OCI-LY3 (cell line): Measurements from ENCODE around the gene ERBB4.
A peak's percentile ranks its signal among the peaks of the same experiment; 100 is the strongest.

Source experiments
- H2AFZ ChIP-seq: fragments of 200-600, 300-600 bp; shearing (Covaris generic); 2 replicates; pipeline ENCODE4 v1.6.0; 2014; ENCODE audit warnings: antibody characterized with exemption, low read depth, low read length
- H3K27ac ChIP-seq: fragments of 200-600, 300-600 bp; sonication (generic); 2 replicates; pipeline ENCODE4 v1.5.1; 2014; ENCODE audit warnings: mild to moderate bottlenecking, low read length, moderate library complexity, mixed read lengths
- H3K27me3 ChIP-seq: fragments of 200-600, 300-600 bp; sonication (generic); 2 replicates; pipeline ENCODE4 v1.6.1; 2014; ENCODE audit warnings: low read depth, low read length, mixed read lengths
- H3K36me3 ChIP-seq: fragments of 200-600, 300-600 bp; sonication (generic); replicated peaks from 2 replicates; pipeline ENCODE3; 2014; ENCODE audit warnings: low read depth, low read length, mixed read lengths
- H3K4me1 ChIP-seq: fragments of 300-600, 200-600 bp; sonication (generic); 2 replicates; pipeline ENCODE4 v1.6.1; 2014; ENCODE audit warnings: low read length, mixed read lengths
- H3K4me2 ChIP-seq: fragments of 200-600, 300-600 bp; sonication (generic); 2 replicates; pipeline ENCODE4 v1.6.1; 2014; ENCODE audit warnings: low read length, mixed read lengths
- H3K4me3 ChIP-seq: fragments of 300-600, 200-600 bp; sonication (generic); 2 replicates; pipeline ENCODE4 v1.5.1; 2014; ENCODE audit warnings: antibody characterized with exemption, mild to moderate bottlenecking, low read length, moderate library complexity
- H3K79me2 ChIP-seq: fragments of 300-600, 200-600 bp; shearing (Covaris generic); 2 replicates; pipeline ENCODE4 v1.6.1; 2014; ENCODE audit warnings: mild to moderate bottlenecking, low read length, mixed read lengths
- H3K9ac ChIP-seq: fragments of 300-600, 200-600 bp; shearing (Covaris generic); 2 replicates; pipeline ENCODE4 v1.6.0; 2014; ENCODE audit warnings: mild to moderate bottlenecking, low read length, moderate library complexity
- H3K9me3 ChIP-seq: fragments of 200-600, 300-600 bp; shearing (Covaris generic); 2 replicates; pipeline ENCODE4 v1.6.1; 2014; ENCODE audit warnings: low read length, mixed read lengths; ENCODE audit not compliant: insufficient read depth
- H4K20me1 ChIP-seq: fragments of 200-600, 300-600 bp; sonication (generic); 2 replicates; pipeline ENCODE4 v1.6.1; 2016; ENCODE audit warnings: low read length, mixed read lengths; ENCODE audit not compliant: insufficient read depth
- EZH2phosphoT487 ChIP-seq: fragments of 200-600 bp; shearing (Covaris generic); IDR thresholded peaks from 2 replicates; pipeline ENCODE4 v1.6.1; 2018; ENCODE audit warnings: antibody characterized with exemption, mixed run types, low read depth
- TF ChIP-seq, protein P1 (sequence below): fragments of 200-600, 300-600 bp; sonication (generic); IDR thresholded peaks from 2 replicates; pipeline ENCODE4 v1.5.1; 2014; ENCODE audit warnings: antibody characterized with exemption, low read length, low read depth

Gene ERBB4

DNA sequence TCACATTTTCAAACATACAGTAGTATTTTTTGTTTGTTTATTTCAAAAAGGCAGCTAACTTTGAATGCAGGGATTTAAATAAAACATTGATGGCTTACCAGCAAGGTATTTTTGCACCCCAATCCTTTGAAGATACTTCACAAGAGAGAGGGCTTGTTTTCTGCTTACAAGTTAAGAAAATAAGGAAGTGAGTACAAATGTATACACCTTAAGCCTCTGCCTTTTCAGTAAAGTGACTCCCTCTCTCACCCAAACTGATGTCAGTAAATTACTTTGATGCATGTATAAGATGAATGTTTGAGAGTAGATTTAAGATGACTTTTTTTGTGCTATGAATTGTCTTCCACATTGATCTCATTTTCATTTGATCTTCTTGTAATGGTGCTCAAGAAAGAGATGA lies 1162.2 kb downstream of the ERBB4 start:
- H3K9ac ChIP-seq: no peak overlapping the region
- peak overlapping the region; percentile 61; the same call in 1 of the 2 replicates for H2AFZ ChIP-seq
- H3K4me1 ChIP-seq: peaks cover 17% of the 10 kb centered on the region
- H3K27me3 ChIP-seq: no peaks in the 10 kb centered on the region
- no peak overlapping the region for H3K4me2 ChIP-seq
- no peaks in the 10 kb centered on the region for H3K9me3 ChIP-seq
- TF ChIP-seq EZH2phosphoT487: no peak
- TF ChIP-seq, protein P1, sequence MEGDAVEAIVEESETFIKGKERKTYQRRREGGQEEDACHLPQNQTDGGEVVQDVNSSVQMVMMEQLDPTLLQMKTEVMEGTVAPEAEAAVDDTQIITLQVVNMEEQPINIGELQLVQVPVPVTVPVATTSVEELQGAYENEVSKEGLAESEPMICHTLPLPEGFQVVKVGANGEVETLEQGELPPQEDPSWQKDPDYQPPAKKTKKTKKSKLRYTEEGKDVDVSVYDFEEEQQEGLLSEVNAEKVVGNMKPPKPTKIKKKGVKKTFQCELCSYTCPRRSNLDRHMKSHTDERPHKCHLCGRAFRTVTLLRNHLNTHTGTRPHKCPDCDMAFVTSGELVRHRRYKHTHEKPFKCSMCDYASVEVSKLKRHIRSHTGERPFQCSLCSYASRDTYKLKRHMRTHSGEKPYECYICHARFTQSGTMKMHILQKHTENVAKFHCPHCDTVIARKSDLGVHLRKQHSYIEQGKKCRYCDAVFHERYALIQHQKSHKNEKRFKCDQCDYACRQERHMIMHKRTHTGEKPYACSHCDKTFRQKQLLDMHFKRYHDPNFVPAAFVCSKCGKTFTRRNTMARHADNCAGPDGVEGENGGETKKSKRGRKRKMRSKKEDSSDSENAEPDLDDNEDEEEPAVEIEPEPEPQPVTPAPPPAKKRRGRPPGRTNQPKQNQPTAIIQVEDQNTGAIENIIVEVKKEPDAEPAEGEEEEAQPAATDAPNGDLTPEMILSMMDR: no peak
- H4K20me1 ChIP-seq: no peaks in the 10 kb centered on the region
- H3K27ac ChIP-seq: no peak overlapping the region
- no peaks in the 10 kb centered on the region for H3K79me2 ChIP-seq
- H3K36me3 ChIP-seq: no peaks in the 10 kb centered on the region
- H3K4me3 ChIP-seq: no peak overlapping the region

DNA sequence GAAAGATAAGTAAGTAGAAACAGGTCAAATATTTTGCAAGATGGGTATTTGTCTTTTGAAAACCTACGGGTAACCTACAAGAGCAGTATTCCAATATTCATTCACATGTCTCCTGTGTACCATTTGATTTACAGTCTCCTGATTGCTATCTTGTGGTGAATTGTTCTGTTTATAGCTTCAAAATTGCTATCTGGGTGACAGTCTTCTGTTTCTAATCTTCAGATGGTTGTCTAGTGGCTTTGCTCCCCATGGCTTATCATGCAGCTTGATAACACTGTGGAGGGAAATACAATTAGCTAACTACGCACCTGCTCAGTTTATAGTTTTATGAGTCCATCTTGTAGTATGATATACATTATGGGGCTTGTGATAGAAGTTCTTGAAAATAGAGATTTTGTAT lies 1165.4 kb downstream of the ERBB4 start:
- no peaks in the 10 kb centered on the region for H4K20me1 ChIP-seq
- H3K4me2 ChIP-seq: no peak overlapping the region
- no peaks in the 10 kb centered on the region for H3K36me3 ChIP-seq
- no peaks in the 10 kb centered on the region for H3K9me3 ChIP-seq
- no peak overlapping the region for H2AFZ ChIP-seq
- H3K27me3 ChIP-seq: no peaks in the 10 kb centered on the region
- H3K4me3 ChIP-seq: no peak overlapping the region
- H3K4me1 ChIP-seq: peaks cover 37% of the 10 kb centered on the region
- TF ChIP-seq, protein P1: no peak
- no peak for TF ChIP-seq EZH2phosphoT487
- H3K27ac ChIP-seq: no peak overlapping the region
- no peaks in the 10 kb centered on the region for H3K79me2 ChIP-seq
- no peak overlapping the region for H3K9ac ChIP-seq

DNA sequence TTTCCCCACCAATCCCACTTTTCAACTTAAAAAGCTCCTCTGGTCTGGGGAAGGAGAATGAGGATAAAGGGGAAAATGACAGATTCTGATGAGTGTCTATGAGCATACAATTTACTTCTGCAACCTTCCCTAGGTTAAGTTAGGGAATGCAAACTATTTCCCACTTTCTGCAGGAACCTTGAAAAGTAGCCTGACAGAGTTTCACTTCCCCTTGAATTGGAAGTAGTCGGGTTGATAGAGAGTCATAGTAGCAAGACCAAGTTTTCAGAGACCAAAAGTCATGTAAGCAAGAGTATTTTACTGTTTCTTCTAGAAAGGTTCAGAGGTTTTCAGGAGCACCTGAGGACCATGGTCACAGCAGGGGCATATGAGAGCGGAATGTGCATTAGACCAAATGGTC lies 1167.1 kb downstream of the ERBB4 start:
- no peak overlapping the region for H3K9ac ChIP-seq
- H3K4me2 ChIP-seq: peak overlapping the region; percentile 65
- H3K4me3 ChIP-seq: 0 out of 2 replicates have a peak overlapping the region, but pooled peaks have one; percentile 12
- H3K79me2 ChIP-seq: no peaks in the 10 kb centered on the region
- no peaks in the 10 kb centered on the region for H3K27me3 ChIP-seq
- H2AFZ ChIP-seq: no peak overlapping the region
- 0 out of 2 replicates have a peak overlapping the region, but pooled peaks have one; percentile 20 for H3K27ac ChIP-seq
- H3K36me3 ChIP-seq: no peaks in the 10 kb centered on the region
- H3K4me1 ChIP-seq: peaks cover 45% of the 10 kb centered on the region
- TF ChIP-seq EZH2phosphoT487: no peak
- TF ChIP-seq, protein P1: no peak
- H3K9me3 ChIP-seq: no peaks in the 10 kb centered on the region
- H4K20me1 ChIP-seq: no peaks in the 10 kb centered on the region

DNA sequence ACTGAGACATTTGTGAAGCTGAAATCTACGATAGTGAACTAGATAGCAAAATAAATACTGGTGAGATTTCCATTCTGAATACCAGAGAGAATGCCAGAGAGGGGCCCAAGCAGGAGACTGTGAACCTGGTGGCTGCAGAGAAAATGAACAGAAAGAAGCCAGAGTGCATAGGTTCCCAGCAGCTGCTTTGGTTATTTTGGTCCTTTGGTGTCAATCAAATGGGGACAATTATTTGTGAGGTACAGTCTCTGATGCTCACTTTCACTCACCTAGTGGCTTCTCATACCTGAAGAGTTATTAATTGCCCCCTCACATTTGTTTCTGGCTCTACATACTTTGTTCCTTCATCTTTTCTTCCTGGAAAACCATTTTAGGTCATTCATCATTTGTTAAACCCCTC lies 1170.1 kb downstream of the ERBB4 start:
- Histone ChIP-seq H3K4me1 (peaks cover 50% of the 10 kb centered on the region), H3K79me2 (no peaks in the 10 kb centered on the region), H4K20me1 (no peaks in the 10 kb centered on the region), H3K4me3 (no peak overlapping the region), H3K36me3 (no peaks in the 10 kb centered on the region), H2AFZ (peak overlapping the region; percentile 48), H3K27ac (peak overlapping the region; percentile 83), H3K27me3 (no peaks in the 10 kb centered on the region), H3K9me3 (no peaks in the 10 kb centered on the region), H3K9ac (no peak overlapping the region), H3K4me2 (peak overlapping the region; percentile 64)
- TF ChIP-seq, protein P1: no peak
- TF ChIP-seq EZH2phosphoT487: no peak
